Right ventricle myocardium superior (tissue), 1 donor: ENCODE measurements around the gene THSD8. TPM values are rescaled to one million over a fixed set of nuclear protein-coding genes. Genes with fewer than 3 reads are reported as not detected.
A peak's percentile ranks its signal among the peaks of the same experiment; 100 is the strongest.
"Not testable (repeated sequence)": the region's sequence is repeated elsewhere in the genome, so short reads cannot be mapped to it uniquely, and the experiment has no call there.

Source experiments
- ATAC-seq: fragments of 200-7000 bp; cut with Tn5 transposase; one replicate; pipeline ENCODE4 v1.9.1; 2020; ENCODE audit warnings: mild to moderate bottlenecking; ENCODE audit not compliant: poor library complexity
- DNase-seq: peaks from one replicate; pipeline ENCODE4 v3.0.0-alpha.2; 2020
- intact Hi-C: fragments of 100-400 bp; cut with DNase I; formaldehyde crosslinking; loops from one replicate; pipeline ENCODE4 v1.11.2; 2022
- total RNA-seq: library from RNA; stranded (reverse); fragmentation: NEBNext Ultra II Directional; extraction: Animal tissue kit (Norgen Biotek cat#: 25700); gene quantifications from one replicate; pipeline ENCODE4 v1.2.1, GENCODE V29; 2021
- donor health status: DM: no; HTN: yes; CAD: no; lungs with severe emphysema.

Gene THSD8
- total RNA-seq, 1 donor from 2014 or later, result 1.6 TPM

DNA sequence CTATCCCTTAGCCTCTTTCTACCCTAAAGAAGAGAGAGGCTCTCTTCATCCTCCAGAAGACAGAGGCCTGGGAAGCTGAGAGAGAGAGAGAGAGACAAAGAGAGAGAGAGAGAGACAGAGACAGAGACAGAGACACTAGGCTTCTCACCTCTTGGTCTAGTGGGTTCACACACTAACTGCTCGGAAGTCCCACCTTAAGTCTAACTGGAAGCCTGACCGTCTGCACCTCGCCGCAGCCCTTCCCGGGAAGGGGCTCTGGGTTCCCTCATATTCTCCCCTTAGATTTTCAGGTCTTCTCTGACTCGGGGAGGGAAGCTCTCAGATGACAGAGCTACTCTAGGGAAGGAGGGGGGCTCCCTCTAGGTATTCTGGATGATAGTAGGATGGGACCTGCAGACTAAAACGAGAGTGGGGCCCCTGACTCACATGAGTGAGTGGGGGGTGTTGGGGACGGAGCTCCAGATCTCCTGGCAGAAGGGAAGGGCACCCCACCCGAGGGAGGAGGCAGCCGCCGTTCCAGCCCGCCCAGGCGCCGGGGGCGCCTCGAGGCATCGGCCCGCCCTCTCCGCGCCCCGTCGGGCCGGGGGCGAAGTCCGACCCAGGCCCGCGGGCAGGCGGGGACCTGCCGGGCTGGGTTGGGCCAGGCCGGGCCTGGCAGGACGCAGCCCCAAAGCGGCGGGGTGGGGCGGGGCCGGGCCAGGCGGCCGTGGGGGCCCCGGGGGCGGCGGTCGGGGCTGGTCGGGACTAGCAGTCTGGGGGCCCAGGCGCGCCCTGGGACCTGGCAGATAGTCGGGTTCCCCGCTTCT, 12.6 kb upstream of the THSD8 start:
- ATAC-seq (no peak), DNase-seq (no peak)
- intact Hi-C loops, result no loop called here

- ATAC-seq, result peak; percentile 48
- intact Hi-C loops, result no loop called here
Observed at GRCh38 chr19:12789904-12790619, 11.8 kb upstream of the THSD8 start.

GRCh38 chr19:12790628-12791344, 11.1 kb upstream of the THSD8 start:
- DNase-seq (no peak), ATAC-seq (no peak)
- intact Hi-C loops, result no loop called here

More at GRCh38 chr19:12789904-12790619, 11.8 kb upstream of the THSD8 start:
- DNase-seq, result peak; percentile 98

DNA sequence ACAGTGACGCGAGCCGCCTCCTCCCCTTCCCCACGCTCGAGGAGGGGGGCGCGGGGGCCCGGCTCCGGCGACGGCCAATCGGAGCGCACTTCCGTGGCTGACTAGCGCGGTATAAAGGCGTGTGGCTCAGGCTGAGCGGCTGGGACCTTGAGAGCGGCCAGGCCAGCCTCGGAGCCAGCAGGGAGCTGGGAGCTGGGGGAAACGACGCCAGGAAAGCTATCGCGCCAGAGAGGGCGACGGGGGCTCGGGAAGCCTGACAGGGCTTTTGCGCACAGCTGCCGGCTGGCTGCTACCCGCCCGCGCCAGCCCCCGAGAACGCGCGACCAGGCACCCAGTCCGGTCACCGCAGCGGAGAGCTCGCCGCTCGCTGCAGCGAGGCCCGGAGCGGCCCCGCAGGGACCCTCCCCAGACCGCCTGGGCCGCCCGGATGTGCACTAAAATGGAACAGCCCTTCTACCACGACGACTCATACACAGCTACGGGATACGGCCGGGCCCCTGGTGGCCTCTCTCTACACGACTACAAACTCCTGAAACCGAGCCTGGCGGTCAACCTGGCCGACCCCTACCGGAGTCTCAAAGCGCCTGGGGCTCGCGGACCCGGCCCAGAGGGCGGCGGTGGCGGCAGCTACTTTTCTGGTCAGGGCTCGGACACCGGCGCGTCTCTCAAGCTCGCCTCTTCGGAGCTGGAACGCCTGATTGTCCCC, 10.4 kb upstream of the THSD8 start, which contains the start of gene JUNB:
Gene JUNB, plus strand, starts transcription at position 142 of the 706 bp plus-strand sequence. Its CDS starts 286 bp downstream, at position 428.
- intact Hi-C loops, result no loop called here
- ATAC-seq (peak; percentile 68), DNase-seq (peak; percentile 99)

DNA sequence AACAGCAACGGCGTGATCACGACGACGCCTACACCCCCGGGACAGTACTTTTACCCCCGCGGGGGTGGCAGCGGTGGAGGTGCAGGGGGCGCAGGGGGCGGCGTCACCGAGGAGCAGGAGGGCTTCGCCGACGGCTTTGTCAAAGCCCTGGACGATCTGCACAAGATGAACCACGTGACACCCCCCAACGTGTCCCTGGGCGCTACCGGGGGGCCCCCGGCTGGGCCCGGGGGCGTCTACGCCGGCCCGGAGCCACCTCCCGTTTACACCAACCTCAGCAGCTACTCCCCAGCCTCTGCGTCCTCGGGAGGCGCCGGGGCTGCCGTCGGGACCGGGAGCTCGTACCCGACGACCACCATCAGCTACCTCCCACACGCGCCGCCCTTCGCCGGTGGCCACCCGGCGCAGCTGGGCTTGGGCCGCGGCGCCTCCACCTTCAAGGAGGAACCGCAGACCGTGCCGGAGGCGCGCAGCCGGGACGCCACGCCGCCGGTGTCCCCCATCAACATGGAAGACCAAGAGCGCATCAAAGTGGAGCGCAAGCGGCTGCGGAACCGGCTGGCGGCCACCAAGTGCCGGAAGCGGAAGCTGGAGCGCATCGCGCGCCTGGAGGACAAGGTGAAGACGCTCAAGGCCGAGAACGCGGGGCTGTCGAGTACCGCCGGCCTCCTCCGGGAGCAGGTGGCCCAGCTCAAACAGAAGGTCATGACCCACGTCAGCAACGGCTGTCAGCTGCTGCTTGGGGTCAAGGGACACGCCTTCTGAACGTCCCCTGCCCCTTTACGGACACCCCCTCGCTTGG, 9.6 kb upstream of the THSD8 start:
- intact Hi-C loops, result no loop called here
- ATAC-seq, result no peak
- peak; percentile 85 for DNase-seq

DNA sequence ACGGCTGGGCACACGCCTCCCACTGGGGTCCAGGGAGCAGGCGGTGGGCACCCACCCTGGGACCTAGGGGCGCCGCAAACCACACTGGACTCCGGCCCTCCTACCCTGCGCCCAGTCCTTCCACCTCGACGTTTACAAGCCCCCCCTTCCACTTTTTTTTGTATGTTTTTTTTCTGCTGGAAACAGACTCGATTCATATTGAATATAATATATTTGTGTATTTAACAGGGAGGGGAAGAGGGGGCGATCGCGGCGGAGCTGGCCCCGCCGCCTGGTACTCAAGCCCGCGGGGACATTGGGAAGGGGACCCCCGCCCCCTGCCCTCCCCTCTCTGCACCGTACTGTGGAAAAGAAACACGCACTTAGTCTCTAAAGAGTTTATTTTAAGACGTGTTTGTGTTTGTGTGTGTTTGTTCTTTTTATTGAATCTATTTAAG, 9.0 kb upstream of the THSD8 start:
- ATAC-seq (no peak), DNase-seq (no peak)
- intact Hi-C loops, result no loop called here

GRCh38 chr19:12793290-12794195, 8.3 kb upstream of the THSD8 start:
- DNase-seq (peak; percentile 96), ATAC-seq (peak; percentile 62)
- intact Hi-C loops, result no loop called here

- intact Hi-C loops, result no loop called here
- DNase-seq (no peak), ATAC-seq (no peak)
Observed at GRCh38 chr19:12794196-12794941, 7.5 kb upstream of the THSD8 start.

- intact Hi-C loops, result loop anchor here (1.0 kb wide), 1 partner anchor 18 kb away; no protein-coding TSS in a partner anchor
- ATAC-seq, result no peak
- no peak for DNase-seq
Observed at GRCh38 chr19:12794971-12795381, 6.9 kb upstream of the THSD8 start.

GRCh38 chr19:12796146-12797071, 5.5 kb upstream of the THSD8 start:
- intact Hi-C loops, result no loop called here
- DNase-seq, result peak; percentile 81
- ATAC-seq, result peak; percentile 26

GRCh38 chr19:12797141-12797587, 4.7 kb upstream of the THSD8 start:
- intact Hi-C loops, result no loop called here
- no peak for DNase-seq
- ATAC-seq, result no peak

GRCh38 chr19:12797607-12798006, 4.3 kb upstream of the THSD8 start:
- ATAC-seq, DNase-seq, intact Hi-C loops: not testable (repeated sequence)

GRCh38 chr19:12799742-12800465, 2.0 kb upstream of the THSD8 start:
- intact Hi-C loops, result loop anchor here (5.0 kb wide), 1 partner anchor 33 kb away; no protein-coding TSS in a partner anchor
- DNase-seq, result no peak
- no peak for ATAC-seq

- no peak for ATAC-seq
- no peak for DNase-seq
- intact Hi-C loops, result loop anchor here (5.0 kb wide), 1 partner anchor 33 kb away; no protein-coding TSS in a partner anchor
Observed at GRCh38 chr19:12800466-12800770, 1.5 kb upstream of the THSD8 start.
